Astrocyte (in vitro differentiated cells and primary cell): Measurements from ENCODE around the gene GPER1.

Experiments used
- CTCF ChIP-seq: IDR thresholded peaks from 2 replicates; pipeline ENCODE4 v1.5.1; 2011; ENCODE audit warnings: low read depth, mild to moderate bottlenecking, inconsistent platforms, low read length, moderate library complexity; ENCODE audit not compliant: insufficient read depth
- EZH2 ChIP-seq: IDR thresholded peaks from 2 replicates; pipeline ENCODE4 v1.6.1; 2012; ENCODE audit warnings: mild to moderate bottlenecking, low read length, inconsistent platforms; ENCODE audit not compliant: insufficient read depth

GRCh38 chr7:1061180-1061579, 26.7 kb upstream of the GPER1 start:
- TF ChIP-seq CTCF (no peak), EZH2 (no peak)
